H9 (cell line): Measurements from ENCODE around the gene FAM177B. TPM values are rescaled to one million over a fixed set of nuclear protein-coding genes. Genes with fewer than 3 reads are reported as not detected.

ENCODE experiments used
- DNase-seq: peaks from one replicate; pipeline ENCODE4 v3.0.0-alpha.2; 2017
- H2AFZ ChIP-seq: one replicate; pipeline ENCODE4 v1.6.1; 2013; ENCODE audit warnings: mild to moderate bottlenecking, low read length, control low read depth, moderate library complexity
- H2AK5ac ChIP-seq: 2 replicates; pipeline ENCODE4 v1.6.1; 2013; ENCODE audit warnings: low read length, control low read depth, mixed read lengths; ENCODE audit not compliant: insufficient read length
- H2BK120ac ChIP-seq: one replicate; pipeline ENCODE4 v1.6.1; 2013; ENCODE audit warnings: low read depth, mild to moderate bottlenecking, low read length, control low read depth, inconsistent platforms; ENCODE audit not compliant: poor library complexity, severe bottlenecking
- H2BK12ac ChIP-seq: 2 replicates; pipeline ENCODE4 v1.6.1; 2013; ENCODE audit warnings: low read length, control low read depth, mixed read lengths, low read depth; ENCODE audit not compliant: insufficient read length
- H2BK15ac ChIP-seq: 2 replicates; pipeline ENCODE4 v1.6.1; 2013; ENCODE audit warnings: low read depth, low read length, control low read depth
- H2BK20ac ChIP-seq: one replicate; pipeline ENCODE4 v1.6.1; 2013; ENCODE audit warnings: low read depth, mild to moderate bottlenecking, low read length, control low read depth, inconsistent platforms; ENCODE audit not compliant: poor library complexity, severe bottlenecking
- H2BK5ac ChIP-seq: 2 replicates; pipeline ENCODE4 v1.6.1; 2013; ENCODE audit warnings: low read length, control low read depth, mixed read lengths; ENCODE audit not compliant: insufficient read length
- H3K14ac ChIP-seq: 2 replicates; pipeline ENCODE4 v1.6.1; 2013; ENCODE audit warnings: low read length, control low read depth; ENCODE audit not compliant: insufficient read depth
- H3K18ac ChIP-seq: 2 replicates; pipeline ENCODE4 v1.6.1; 2013; ENCODE audit warnings: low read depth, mild to moderate bottlenecking, mixed read lengths, low read length, control low read depth; ENCODE audit not compliant: insufficient read length
- H3K23ac ChIP-seq: 2 replicates; pipeline ENCODE4 v1.6.1; 2013; ENCODE audit warnings: low read length, control low read depth, mixed read lengths, low read depth; ENCODE audit not compliant: insufficient read length
- H3K23me2 ChIP-seq: 2 replicates; pipeline ENCODE4 v1.6.1; 2013; ENCODE audit warnings: low read depth, mild to moderate bottlenecking, mixed read lengths, low read length, control low read depth; ENCODE audit not compliant: insufficient read length, poor library complexity, severe bottlenecking
- H3K27ac ChIP-seq: 2 replicates; pipeline ENCODE4 v1.5.1; 2013; ENCODE audit warnings: low read length, control low read depth, mixed read lengths, low read depth; ENCODE audit not compliant: insufficient read length
- H3K27me3 ChIP-seq: 2 replicates; pipeline ENCODE4 v1.6.1; 2013; ENCODE audit warnings: low read length, control low read depth, inconsistent platforms; ENCODE audit not compliant: insufficient read depth
- H3K4ac ChIP-seq: 2 replicates; pipeline ENCODE4 v1.6.1; 2013; ENCODE audit warnings: low read depth, mild to moderate bottlenecking, control low read depth, inconsistent platforms, low read length, moderate library complexity
- H3K4me1 ChIP-seq: 2 replicates; pipeline ENCODE4 v1.6.1; 2013; ENCODE audit warnings: low read length, control low read depth, inconsistent platforms; ENCODE audit not compliant: insufficient read depth
- H3K4me2 ChIP-seq: 2 replicates; pipeline ENCODE4 v1.6.1; 2013; ENCODE audit warnings: low read length, control low read depth, mixed read lengths; ENCODE audit not compliant: insufficient read length, insufficient read depth
- H3K56ac ChIP-seq: 2 replicates; pipeline ENCODE4 v1.6.1; 2013; ENCODE audit warnings: low read depth, mild to moderate bottlenecking, mixed read lengths, low read length, control low read depth; ENCODE audit not compliant: insufficient read length
- H3K79me1 ChIP-seq: 2 replicates; pipeline ENCODE4 v1.6.1; 2013; ENCODE audit warnings: low read depth, mild to moderate bottlenecking, moderate library complexity, low read length, control low read depth, inconsistent platforms; ENCODE audit not compliant: insufficient read depth, poor library complexity, severe bottlenecking
- H3K79me2 ChIP-seq: 2 replicates; pipeline ENCODE4 v1.6.1; 2013; ENCODE audit warnings: low read length, control low read depth, inconsistent platforms; ENCODE audit not compliant: insufficient read depth
- H3K9ac ChIP-seq: 2 replicates; pipeline ENCODE4 v1.6.1; 2013; ENCODE audit warnings: low read length, control low read depth, mixed read lengths; ENCODE audit not compliant: insufficient read length; ENCODE audit errors: extremely low read depth
- H3K9me3 ChIP-seq: one replicate; pipeline ENCODE4 v1.6.1; 2013; ENCODE audit warnings: low read depth, low read length, inconsistent platforms; ENCODE audit not compliant: control insufficient read depth
- H3T11ph ChIP-seq: one replicate; pipeline ENCODE4 v1.6.1; 2013; ENCODE audit warnings: mild to moderate bottlenecking, low read length, control low read depth, inconsistent platforms
- H4K20me1 ChIP-seq: one replicate; pipeline ENCODE4 v1.6.1; 2013; ENCODE audit not compliant: control insufficient read depth, insufficient read length, insufficient read depth
- H4K5ac ChIP-seq: 2 replicates; pipeline ENCODE4 v1.6.1; 2013; ENCODE audit warnings: low read depth, mild to moderate bottlenecking, mixed read lengths, low read length, control low read depth; ENCODE audit not compliant: insufficient read length
- H4K8ac ChIP-seq: replicated peaks from 2 replicates; pipeline ENCODE4 v1.6.1; 2013; ENCODE audit warnings: low read length, control low read depth, mixed read lengths, low read depth; ENCODE audit not compliant: insufficient read length
- H4K91ac ChIP-seq: 2 replicates; pipeline ENCODE4 v1.6.1; 2013; ENCODE audit warnings: low read depth, mild to moderate bottlenecking, moderate library complexity, mixed read lengths, low read length, control low read depth; ENCODE audit not compliant: insufficient read length
- H3K27ac Mint-ChIP-seq, 3 experiments: 2 replicates in 2 of 3; 3 replicates in 1 of 3; pipeline ENCODE4 v1.8.0; 2020 to 2021; ENCODE audit warnings: mixed read lengths in 3 of 3, mild to moderate bottlenecking in 1 of 3, moderate library complexity in 1 of 3
- H3K27me3 Mint-ChIP-seq: 2 replicates; pipeline ENCODE4 v1.8.0; 2021; ENCODE audit warnings: low read depth, mild to moderate bottlenecking, moderate library complexity, mixed read lengths
- H3K36me3 Mint-ChIP-seq, 3 experiments: 2 replicates in 2 of 3; 3 replicates in 1 of 3; pipeline ENCODE4 v1.8.0; 2020 to 2021; ENCODE audit warnings: low read depth in 3 of 3, mixed read lengths in 3 of 3; ENCODE audit not compliant: insufficient read depth in 1 of 3
- H3K4me1 Mint-ChIP-seq, 2 experiments: 2 replicates each; pipeline ENCODE4 v1.8.0; 2020; ENCODE audit warnings: mixed read lengths in 2 of 2
- H3K4me3 Mint-ChIP-seq, 2 experiments: 2 replicates in 1 of 2; 3 replicates in 1 of 2; pipeline ENCODE4 v1.8.0; 2020 to 2021; ENCODE audit warnings: mild to moderate bottlenecking in 2 of 2, mixed read lengths in 2 of 2, moderate library complexity in 1 of 2
- H3K9me3 Mint-ChIP-seq, 2 experiments: 2 replicates in 1 of 2; 3 replicates in 1 of 2; pipeline ENCODE4 v1.8.0; 2020; ENCODE audit warnings: mild to moderate bottlenecking in 2 of 2, mixed read lengths in 2 of 2, moderate library complexity in 1 of 2
- WGBS: extraction: QIAGEN DNeasy Blood & Tissue Kit; methylation state at CpG from one replicate; pipeline ENCODE4 v1.1.7; 2013; ENCODE audit warnings: missing lambda C conversion rate, low lambda C conversion rate, mixed read lengths; ENCODE audit not compliant: insufficient read length; ENCODE audit errors: extremely low coverage; 5-methylcytosine and 5-hydroxymethylcytosine counted together
- total RNA-seq: library from RNA; stranded (reverse); gene quantifications from 2 replicates; pipeline ENCODE4 v1.2.1, GENCODE V29; 2021
- TF ChIP-seq, protein P1 (sequence below): fragments of 200-600 bp; sonication (generic); conservative IDR thresholded peaks from 3 replicates; pipeline ENCODE4 v1.8.0; 2021; ENCODE audit warnings: antibody characterized with exemption, mild to moderate bottlenecking

FAM177B gene
- total RNA-seq, 1 experiment from 2014 or later, result not detected

DNA sequence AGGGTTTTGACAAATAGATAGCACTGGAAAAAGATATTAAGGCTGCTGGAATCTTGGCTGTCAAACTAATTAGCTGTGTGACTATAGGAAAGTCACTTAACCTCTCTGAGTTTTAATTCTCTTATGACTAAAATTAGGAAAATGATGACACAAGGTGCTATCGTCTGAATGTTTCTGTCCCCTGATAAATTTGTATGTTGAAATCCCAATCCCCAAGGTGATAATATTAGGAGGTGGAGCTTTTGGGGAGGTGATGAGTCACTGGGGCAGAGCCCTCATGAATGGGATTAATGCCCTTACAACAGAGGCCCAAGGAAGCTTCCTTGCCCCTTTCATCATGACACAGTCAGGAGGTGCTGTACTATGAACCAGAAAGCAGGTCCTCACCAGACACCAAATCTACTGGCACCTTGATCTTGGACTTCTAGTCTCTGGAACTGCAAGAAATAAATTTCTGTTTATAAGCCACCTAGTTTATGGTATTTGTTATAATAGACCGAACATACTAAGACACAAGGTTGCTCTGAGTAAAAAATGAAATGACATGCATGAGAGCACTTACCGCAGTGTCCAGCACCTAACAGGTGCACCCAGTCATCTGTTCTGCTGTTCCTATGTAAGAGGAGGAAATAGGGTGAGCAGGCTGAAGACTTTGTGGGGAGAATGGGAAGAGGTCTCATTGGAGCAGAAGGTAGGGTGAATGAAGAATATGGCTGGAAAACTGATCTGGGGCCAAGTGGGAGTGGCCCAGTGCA lies 51.6 kb downstream of the FAM177B start:
- no peaks in the 10 kb centered on the region for H3K9me3 ChIP-seq
- no peak overlapping the region for H2BK120ac ChIP-seq
- H3K23me2 ChIP-seq, result no peaks in the 10 kb centered on the region
- H4K91ac ChIP-seq, result no peak overlapping the region
- H2BK5ac ChIP-seq, result no peak overlapping the region
- H4K20me1 ChIP-seq, result no peaks in the 10 kb centered on the region
- H3K4me1 ChIP-seq, result no peaks in the 10 kb centered on the region
- H2BK20ac ChIP-seq, result no peak overlapping the region
- H3T11ph ChIP-seq, result no peak overlapping the region
- no peak overlapping the region for H4K8ac ChIP-seq
- Mint-ChIP-seq H3K27me3 (peaks cover 18% of the 10 kb centered on the region), H3K27ac (no peak overlapping the region), H3K4me1 (peaks cover 0 to 5% of the 10 kb centered on the region in 2 experiments; a peak in 1 of 4 replicates), H3K4me3 (no peak overlapping the region), H3K36me3 (no peaks in the 10 kb centered on the region), H3K9me3 (no peaks in the 10 kb centered on the region; a peak in 1 of 5 replicates)
- no peak overlapping the region for H3K27ac ChIP-seq
- DNase-seq, result no peak
- H2BK15ac ChIP-seq, result no peak overlapping the region
- H3K23ac ChIP-seq, result no peak overlapping the region
- H3K18ac ChIP-seq, result no peak overlapping the region
- no peak overlapping the region for H3K9ac ChIP-seq
- no peak overlapping the region for H2AK5ac ChIP-seq
- H2AFZ ChIP-seq, result no peak overlapping the region
- H4K5ac ChIP-seq, result no peak overlapping the region
- H3K56ac ChIP-seq, result no peak overlapping the region
- H2BK12ac ChIP-seq, result no peak overlapping the region
- H3K79me1 ChIP-seq, result no peaks in the 10 kb centered on the region
- H3K14ac ChIP-seq, result no peak overlapping the region
- no peaks in the 10 kb centered on the region for H3K27me3 ChIP-seq
- no CpG with 5 or more reads among the region's 3 CpGs for WGBS
- H3K4me2 ChIP-seq, result no peak overlapping the region
- H3K4ac ChIP-seq, result no peak overlapping the region
- TF ChIP-seq, protein P1, sequence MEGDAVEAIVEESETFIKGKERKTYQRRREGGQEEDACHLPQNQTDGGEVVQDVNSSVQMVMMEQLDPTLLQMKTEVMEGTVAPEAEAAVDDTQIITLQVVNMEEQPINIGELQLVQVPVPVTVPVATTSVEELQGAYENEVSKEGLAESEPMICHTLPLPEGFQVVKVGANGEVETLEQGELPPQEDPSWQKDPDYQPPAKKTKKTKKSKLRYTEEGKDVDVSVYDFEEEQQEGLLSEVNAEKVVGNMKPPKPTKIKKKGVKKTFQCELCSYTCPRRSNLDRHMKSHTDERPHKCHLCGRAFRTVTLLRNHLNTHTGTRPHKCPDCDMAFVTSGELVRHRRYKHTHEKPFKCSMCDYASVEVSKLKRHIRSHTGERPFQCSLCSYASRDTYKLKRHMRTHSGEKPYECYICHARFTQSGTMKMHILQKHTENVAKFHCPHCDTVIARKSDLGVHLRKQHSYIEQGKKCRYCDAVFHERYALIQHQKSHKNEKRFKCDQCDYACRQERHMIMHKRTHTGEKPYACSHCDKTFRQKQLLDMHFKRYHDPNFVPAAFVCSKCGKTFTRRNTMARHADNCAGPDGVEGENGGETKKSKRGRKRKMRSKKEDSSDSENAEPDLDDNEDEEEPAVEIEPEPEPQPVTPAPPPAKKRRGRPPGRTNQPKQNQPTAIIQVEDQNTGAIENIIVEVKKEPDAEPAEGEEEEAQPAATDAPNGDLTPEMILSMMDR, result no peak
- no peaks in the 10 kb centered on the region for H3K79me2 ChIP-seq
